Measurements from ENCODE around the gene THEM5.

The THEM5 gene

GRCh38 chr1:151822404-151822803 is 31.1 kb downstream of the THEM5 start:
- DNase-seq (ENCODE audit: extremely low read depth in 1 of 2, low read depth in 1 of 2): peak in 1 of 2 donors; percentile 79

DNA sequence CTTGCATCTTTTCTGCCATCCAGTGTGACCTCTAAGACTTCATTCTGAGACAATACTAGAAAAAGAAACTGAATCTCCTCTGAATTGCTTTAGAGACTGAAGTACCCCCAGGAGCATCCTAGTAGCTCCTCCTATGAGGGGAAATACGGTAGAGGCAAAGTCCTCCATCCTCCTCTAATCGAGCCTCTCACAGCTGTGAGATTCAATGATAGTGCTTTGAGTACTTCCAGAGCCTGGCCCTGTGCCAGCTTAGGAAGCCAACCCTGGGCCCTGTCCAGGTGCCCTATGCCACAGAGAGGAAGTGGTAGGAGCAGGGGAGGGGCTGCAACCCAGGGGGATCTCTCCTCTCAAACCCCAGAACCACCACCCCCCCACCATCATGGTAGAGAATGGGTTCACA is 32.6 kb downstream of the THEM5 start:
- DNase-seq (ENCODE audit: extremely low read depth in 1 of 2, low read depth in 1 of 2): no peak

GRCh38 chr1:151819976-151820623 is 33.4 kb downstream of the THEM5 start:
- peak in 1 of 2 donors; percentile 56 for DNase-seq (ENCODE audit: extremely low read depth in 1 of 2, low read depth in 1 of 2)

DNA sequence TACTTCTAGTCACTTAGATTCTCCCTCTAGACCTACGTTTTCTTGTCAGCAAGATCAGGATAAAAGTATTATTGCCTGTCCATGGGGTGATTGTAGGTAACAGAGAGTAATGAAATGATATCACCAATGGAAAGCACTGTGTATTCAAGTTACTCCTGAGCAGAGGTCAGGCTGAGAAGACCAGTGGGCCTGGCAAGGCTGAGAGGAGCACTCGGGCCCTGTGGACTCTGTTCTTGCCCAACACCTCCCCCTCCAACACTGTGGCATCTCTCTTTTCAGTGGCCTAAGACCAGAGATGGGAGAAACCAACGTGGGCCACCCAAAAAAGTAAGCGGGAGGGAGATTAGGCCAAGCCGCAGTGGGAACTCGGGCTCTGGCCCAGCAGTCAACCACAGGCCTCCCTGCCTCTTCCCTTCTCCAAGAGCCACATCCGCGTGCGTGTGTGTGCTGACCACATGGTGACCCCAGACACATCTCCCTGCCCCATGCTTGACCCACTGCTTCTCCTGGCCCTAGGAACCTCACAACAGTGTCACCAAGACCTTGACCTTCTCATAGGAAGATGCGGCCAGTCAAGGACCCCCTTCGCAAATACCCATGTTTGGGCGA is 34.2 kb downstream of the THEM5 start:
- no peak for DNase-seq (ENCODE audit: extremely low read depth in 1 of 2, low read depth in 1 of 2)

DNA sequence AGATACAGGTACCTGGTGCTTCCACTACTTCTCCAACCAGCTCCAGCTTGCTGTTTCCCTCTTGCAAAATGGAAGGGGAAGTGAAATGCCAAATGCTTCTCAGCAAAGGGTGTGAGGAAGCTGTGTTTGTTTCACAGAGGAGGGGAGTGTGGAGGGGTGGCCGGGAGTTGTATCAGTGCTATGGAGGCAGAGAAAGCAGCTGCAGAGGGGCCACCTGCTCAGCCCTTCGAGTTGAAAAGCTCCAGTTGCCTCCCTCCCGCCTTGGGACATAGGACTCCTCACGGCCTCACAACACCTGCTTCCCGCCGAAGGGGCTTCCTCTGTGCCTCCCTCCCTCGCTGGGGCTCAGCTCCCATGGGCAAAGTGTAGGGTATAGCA is 36.2 kb downstream of the THEM5 start:
- no peak for DNase-seq (ENCODE audit: extremely low read depth in 1 of 2, low read depth in 1 of 2)

DNA sequence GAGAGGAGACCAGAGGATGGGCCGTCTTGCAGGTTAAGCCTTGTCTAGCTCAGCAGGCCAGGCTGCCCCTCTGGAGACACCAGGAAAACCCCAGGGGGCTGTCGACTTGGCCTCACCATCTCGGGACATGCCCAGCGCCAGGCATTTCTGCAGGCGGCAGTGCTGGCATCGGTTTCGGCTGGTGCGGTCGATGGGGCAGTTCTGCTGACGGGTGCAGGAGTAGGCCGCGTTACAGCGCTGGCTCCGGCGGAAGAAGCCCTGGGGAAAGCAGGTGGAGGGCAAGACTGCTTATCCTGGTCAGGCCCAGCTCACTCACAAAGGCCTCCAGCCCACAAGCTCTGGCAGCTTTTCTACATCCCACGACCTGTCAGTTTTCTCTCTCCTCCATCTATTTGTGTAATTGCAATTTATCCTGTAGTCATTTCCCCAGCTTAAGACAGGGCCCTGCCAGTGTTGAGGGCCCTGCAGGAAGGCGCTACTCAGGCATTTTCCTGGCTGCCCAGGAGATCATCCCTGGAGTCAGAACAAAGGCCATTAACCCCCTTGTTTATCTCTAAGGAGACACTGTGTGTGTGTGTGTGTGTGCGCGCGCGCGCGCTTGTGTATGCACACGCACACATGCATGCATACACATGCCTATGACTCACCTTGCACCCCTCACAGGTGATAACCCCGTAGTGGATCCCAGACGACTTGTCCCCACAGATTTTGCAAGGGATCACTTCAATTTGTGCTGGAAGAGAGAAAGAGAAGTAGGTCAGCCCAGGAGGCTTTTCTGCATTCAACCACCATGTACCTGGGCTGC is 36.8 kb downstream of the THEM5 start:
- no peak for DNase-seq (ENCODE audit: extremely low read depth in 1 of 2, low read depth in 1 of 2)

- no peak for DNase-seq (ENCODE audit: extremely low read depth in 1 of 2, low read depth in 1 of 2)
These were observed 37.7 kb downstream of the THEM5 start for GRCh38 chr1:151815716-151816327.

DNA sequence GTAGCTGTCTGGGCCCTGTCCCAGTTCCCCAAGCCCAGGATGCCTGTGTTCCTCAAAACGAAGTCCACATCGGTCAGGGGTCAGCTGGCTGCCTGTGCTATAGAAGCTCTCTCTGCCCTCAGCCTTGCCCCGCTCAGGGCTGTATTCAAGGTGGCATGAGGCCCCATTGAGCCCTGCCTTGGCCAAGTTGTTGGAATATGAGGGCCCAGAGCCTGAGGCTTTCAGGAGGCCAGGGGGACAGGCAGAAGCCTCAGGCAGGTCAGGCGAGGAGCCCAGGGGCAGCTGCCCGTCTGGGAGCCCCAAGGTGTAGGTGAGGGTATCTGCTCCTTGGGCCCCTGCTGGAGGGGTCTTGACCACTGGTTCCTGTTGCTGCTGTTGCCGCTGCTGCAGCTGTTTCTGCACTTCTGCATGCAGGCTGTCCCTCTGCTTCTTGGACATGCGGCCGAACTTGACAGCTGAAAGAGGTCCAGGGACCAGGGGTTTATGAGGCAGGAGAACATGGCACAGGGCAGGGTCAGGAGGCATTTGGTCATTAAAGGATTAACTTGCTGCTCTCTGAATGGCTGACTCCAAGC is 38.5 kb downstream of the THEM5 start:
- DNase-seq (ENCODE audit: extremely low read depth in 1 of 2, low read depth in 1 of 2): no peak

DNA sequence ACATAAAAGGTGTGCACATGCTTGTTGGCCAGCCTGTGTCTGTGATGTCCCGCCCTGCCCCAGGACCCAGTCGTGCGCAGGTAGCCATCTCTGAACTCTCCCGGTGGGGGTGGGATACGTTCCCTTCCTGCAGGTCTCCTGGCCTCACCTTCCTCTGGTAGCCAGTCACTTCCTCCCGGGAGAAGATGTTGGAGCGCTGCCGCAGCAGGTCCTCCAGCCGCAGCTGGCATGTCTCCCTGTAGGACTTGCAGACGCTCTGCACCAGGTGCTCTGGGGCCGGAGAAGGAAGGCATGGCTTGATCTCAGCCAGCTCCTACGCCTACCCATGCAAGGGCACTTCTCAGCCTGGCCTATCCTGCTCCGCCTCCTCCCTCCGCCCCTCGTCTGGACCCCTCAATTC is 39.1 kb downstream of the THEM5 start:
- no peak for DNase-seq (ENCODE audit: extremely low read depth in 1 of 2, low read depth in 1 of 2)

DNA sequence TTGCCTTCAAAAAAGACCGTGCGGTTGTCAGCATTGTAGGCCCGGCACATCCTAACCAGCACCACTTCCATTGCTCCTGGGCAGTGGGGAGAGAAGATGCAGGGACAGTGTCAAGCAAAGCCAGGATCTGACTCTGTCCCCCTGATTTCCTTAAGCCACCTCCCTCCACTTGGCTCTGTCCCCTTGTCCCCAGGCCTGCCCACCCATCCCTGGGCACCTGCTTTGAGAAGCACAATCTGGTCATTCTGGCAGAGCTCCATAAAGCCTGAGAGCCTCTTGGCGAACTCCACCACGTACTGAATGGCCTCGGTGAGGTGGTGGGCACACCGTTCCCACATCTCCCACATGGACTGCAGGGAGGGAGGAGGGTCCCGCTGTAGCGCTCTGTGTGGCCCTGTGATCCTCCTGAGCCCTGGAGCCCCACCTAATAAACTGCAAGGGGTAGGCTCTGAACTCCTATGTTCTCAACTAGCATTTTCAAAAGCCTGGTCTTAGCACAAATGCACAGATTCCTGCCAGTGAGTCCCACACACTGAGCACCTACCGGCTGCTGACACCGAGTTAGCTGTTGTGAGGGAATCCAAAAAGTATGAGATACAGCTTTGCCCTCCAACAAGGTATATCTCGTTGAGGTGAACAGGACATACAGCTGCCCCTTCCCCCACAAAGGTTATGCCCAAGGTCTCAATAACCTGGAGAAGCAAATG is 40.1 kb downstream of the THEM5 start:
- DNase-seq (ENCODE audit: extremely low read depth in 1 of 2, low read depth in 1 of 2): no peak

DNA sequence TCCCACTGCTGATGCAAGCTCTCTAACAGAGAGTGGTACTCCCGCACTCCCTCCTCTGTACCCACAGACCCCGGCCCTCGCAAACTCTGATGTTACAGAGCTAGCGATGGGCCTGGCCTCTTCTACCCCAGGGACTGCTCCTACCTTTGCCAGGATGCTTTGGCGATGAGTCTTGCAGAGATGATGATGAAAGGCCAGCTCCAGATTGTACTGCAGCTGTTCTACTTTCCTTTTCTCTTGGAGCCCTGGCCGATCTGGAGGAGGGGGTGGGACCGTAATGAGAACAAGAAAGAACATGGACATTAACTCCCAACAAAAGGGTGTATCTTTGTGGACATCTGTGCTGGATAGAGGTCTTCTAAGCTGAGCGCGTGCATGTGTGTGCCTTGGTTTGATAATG is 42.3 kb downstream of the THEM5 start:
- DNase-seq (ENCODE audit: extremely low read depth in 1 of 2, low read depth in 1 of 2): no peak

- no peak for DNase-seq (ENCODE audit: extremely low read depth in 1 of 2, low read depth in 1 of 2)
These were observed 43.4 kb downstream of the THEM5 start for GRCh38 chr1:151809985-151810556.

DNA sequence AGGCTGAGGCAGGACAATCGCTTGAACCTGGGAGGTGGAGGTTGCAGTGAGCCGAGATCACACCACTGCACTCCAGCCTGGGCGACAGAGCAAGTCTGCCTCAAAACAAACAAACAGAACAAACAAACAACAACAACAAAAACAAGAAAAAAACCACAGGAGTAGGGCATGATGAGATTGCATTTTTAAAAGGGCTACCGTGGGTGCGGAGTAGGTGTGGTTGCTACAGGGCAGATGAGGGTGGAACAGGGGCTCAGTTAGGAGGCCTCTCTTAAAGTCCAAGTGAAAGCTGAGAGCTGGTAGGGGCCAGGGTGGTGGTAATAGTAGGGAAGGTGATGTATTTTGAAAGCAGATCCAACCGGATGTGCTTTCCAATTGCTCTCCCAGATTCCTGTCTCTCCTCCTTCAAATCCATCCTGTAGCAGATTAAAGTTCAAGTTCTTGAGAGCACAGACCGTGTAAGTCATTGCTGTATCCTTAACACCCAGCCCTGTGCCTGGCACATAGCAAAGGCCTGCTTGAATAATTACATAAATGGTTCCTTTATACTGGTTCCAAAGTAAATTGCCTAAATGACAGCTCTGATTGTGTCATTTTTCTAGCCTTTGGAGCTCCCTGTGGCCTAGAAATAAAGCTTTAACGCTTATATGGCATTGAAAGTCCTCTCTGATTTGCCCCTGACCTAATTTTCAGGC is 44.1 kb downstream of the THEM5 start:
- DNase-seq (ENCODE audit: extremely low read depth in 1 of 2, low read depth in 1 of 2): no peak

DNA sequence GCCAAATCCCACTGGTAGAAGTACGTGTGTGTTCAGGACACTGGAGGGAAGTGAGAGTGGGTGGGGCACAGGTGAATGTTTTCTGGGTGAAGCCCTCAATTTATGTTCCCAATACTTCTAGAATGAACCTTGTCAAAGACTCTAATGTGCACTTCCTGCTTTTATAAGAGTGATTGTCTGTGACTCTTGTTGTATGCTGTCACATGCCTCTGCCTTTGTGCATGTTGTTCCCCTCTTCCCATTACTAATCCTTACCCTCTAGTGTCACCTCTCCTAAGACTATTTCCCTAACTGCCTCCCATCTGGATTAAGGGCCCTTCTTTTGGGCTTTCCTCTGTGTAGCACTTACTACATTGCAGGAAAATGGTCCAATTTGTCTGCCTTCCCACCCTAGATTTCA is 45.7 kb downstream of the THEM5 start:
- DNase-seq (ENCODE audit: extremely low read depth in 1 of 2, low read depth in 1 of 2): no peak

DNA sequence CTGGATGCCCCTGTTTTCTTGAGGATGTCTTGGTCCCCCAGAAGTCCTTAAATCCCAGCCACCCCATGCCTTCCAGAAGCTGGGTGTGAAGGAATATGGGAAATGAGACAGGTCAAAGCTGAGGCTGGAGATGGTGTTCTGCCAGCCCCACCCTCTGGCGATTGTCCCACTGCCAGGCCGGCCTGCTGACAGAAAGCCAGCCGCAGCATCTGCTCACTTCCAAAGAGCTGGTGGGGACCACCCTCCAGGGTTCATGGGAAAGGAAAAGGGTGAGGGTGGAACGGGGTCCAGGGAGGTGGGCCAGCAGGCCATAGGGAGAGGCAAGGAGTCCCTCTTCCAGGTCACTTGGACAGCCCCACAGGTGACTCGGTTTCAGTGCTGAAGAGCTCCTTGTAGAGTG is 46.4 kb downstream of the THEM5 start:
- DNase-seq (ENCODE audit: extremely low read depth in 1 of 2, low read depth in 1 of 2): no peak

DNA sequence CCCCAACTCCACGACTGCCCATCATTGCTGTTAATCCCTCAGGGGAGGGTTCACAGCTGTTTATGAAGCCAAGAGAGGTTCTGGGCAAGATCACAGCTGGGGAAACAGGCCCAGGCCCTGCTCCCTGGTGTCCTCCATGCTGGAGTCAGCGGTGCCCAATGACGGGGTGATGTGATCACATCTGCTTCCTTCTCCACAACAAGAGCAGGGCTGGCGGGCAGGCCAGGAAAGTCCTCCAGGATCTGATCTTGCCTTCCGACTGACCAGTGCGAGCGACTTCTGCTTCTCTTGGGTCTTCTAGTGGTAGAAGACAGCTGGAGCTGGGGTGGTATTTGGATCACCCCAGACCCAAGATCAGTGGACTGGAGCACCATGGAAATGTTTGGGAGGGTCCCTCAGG is 47.3 kb downstream of the THEM5 start:
- no peak for DNase-seq (ENCODE audit: extremely low read depth in 1 of 2, low read depth in 1 of 2)

DNA sequence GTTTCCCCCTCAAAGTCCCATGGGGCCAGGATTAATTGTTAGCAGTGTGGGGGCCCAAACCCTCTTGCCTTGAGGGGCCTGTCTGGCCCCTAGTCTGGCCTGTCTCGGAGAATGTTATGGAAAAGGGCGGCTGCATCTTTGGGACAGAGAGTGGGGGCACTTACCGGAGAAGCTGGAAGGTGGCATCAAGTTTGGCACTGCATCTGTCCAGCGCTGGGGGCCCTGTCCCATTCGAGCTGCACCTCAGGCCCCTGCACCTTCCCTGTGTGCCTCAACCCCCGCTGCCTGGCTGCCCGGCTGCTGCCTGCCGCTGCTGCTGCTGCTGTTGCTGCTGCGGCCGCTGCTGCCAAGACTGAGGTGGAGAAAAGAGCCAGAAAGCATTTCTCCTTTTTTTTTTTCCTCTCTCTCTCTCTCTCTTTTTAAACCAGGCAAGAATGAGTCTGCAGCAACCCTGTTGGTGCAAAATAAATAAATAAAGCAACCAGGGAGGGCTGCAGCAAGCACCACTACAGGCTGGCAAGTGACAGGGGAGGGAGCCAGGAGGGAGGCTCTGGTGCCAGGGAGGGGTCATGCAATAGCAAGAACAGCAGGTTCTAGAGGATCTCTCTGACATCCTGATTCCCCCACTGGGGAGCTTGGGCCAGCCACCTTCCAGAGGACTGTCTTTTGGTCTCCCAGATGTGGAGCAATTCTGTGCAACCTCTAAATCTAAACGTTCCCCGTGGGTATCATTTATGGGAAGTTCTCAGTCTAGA is 48.3 kb downstream of the THEM5 start, which contains the start of gene LINGO4:
TSS of gene LINGO4 (minus strand) at position 354 of the 755 bp plus-strand sequence. CDS start 2,715 bp downstream, outside the sequence.
- DNase-seq (ENCODE audit: extremely low read depth in 1 of 2, low read depth in 1 of 2): no peak

- no peak for DNase-seq (ENCODE audit: extremely low read depth in 1 of 2, low read depth in 1 of 2)
These were observed 49.6 kb downstream of the THEM5 start for GRCh38 chr1:151803915-151804314.

GRCh38 chr1:151803164-151803563 is 50.3 kb downstream of the THEM5 start:
- DNase-seq (ENCODE audit: extremely low read depth in 1 of 2, low read depth in 1 of 2): no peak

Measured in stimulated activated CD8-positive, alpha-beta memory T cell treated with anti-CD3 and anti-CD28 coated beads, Interleukin-7, amount 100 ng/mL, for 48 hours (primary cell).